A549 (cell line): ENCODE data around the gene NAXD. TPM values are rescaled to one million over a fixed set of nuclear protein-coding genes. Genes with fewer than 3 reads are reported as not detected.

ENCODE experiments used
- ATAC-seq, 2 experiments: fragments of 200-7000 bp in 1 of 2; fragments of >200 bp in 1 of 2; cut with Nextera tagmentation in 1 of 2; cut with Tn5 transposase in 1 of 2; 3 replicates each; pipeline versions ENCODE4 v1.8.0 to v1.9.1; 2018 to 2020; ENCODE audit warnings: mild to moderate bottlenecking in 1 of 2, moderate library complexity in 1 of 2
- CTCF ChIA-PET: fragments of 300-600 bp; sonication (Branson Sonifier 250); formaldehyde crosslinking; extraction: SDS; loops from one replicate; lab custom pipeline; 2021; ENCODE audit warnings: antibody characterized with exemption, inconsistent platforms; lab: Yijun Ruan, JAX
- POLR2A ChIA-PET: fragments of 350-600 bp; formaldehyde crosslinking; extraction: SDS; loops from one replicate; lab custom pipeline; 2021; ENCODE audit warnings: antibody characterized with exemption, inconsistent platforms; lab: Yijun Ruan, JAX
- DNase-seq, 2 experiments: peaks; one replicate each; pipeline versions ENCODE4 v3.0.0 to v3.0.0-alpha.2; 2011 to 2016; ENCODE audit warnings: low read depth in 1 of 2, low spot score in 1 of 2
- FAIRE-seq: peaks from 2 replicates; lab custom pipeline; 2011; peaks lifted over from hg19 to GRCh38; lab: Jason Lieb, UNC
- H3K27ac ChIP-seq, 2 experiments: fragments of >200 bp; sonication (Bioruptor Twin); formaldehyde crosslinking; 3 replicates each; pipeline ENCODE4 v1.5.1; 2016 to 2017
- H3K4me1 ChIP-seq: fragments of >200 bp; sonication (Bioruptor Twin); formaldehyde crosslinking; 3 replicates; pipeline ENCODE4 v1.6.1; 2016
- H3K4me2 ChIP-seq: fragments of >200 bp; sonication (Bioruptor Twin); formaldehyde crosslinking; 3 replicates; pipeline ENCODE4 v1.6.1; 2016
- H3K4me3 ChIP-seq: fragments of >200 bp; sonication (Bioruptor Twin); formaldehyde crosslinking; 3 replicates; pipeline ENCODE4 v1.5.1; 2016
- H3K9me3 ChIP-seq: fragments of >200 bp; sonication (Bioruptor Twin); formaldehyde crosslinking; 3 replicates; pipeline ENCODE4 v1.6.1; 2016
- BCL3 ChIP-seq: fragments of >200 bp; sonication (Bioruptor Twin); formaldehyde crosslinking; IDR thresholded peaks from 3 replicates; pipeline ENCODE4 v1.6.1; 2016
- CHD4 ChIP-seq: fragments of 200-600 bp; sonication (generic); IDR thresholded peaks from 2 replicates; pipeline ENCODE4 v1.6.1; 2016; ENCODE audit warnings: antibody characterized with exemption, mild to moderate bottlenecking, borderline replicate concordance
- EHMT2 ChIP-seq: fragments of 200-600 bp; sonication (generic); IDR thresholded peaks from 2 replicates; pipeline ENCODE4 v1.6.1; 2016; ENCODE audit warnings: antibody characterized with exemption, low read depth, mild to moderate bottlenecking, moderate library complexity
- EP300 ChIP-seq, 2 experiments: fragments of >200 bp; sonication (Bioruptor Twin); formaldehyde crosslinking; IDR thresholded peaks; 2 replicates in 1 of 2; 3 replicates in 1 of 2; pipeline ENCODE4 v1.6.1; 2016 to 2017
- FOSB ChIP-seq: fragments of 250-450 bp; sonication (Bioruptor Pico); IDR thresholded peaks from 2 replicates; pipeline ENCODE4 v1.5.0; 2020; ENCODE audit warnings: mild to moderate bottlenecking, moderate library complexity
- FOXS1 ChIP-seq: fragments of 250-450 bp; sonication (Bioruptor Pico); IDR thresholded peaks from 2 replicates; pipeline ENCODE4 v1.5.0; 2020; ENCODE audit warnings: mild to moderate bottlenecking, moderate library complexity
- GATA3 ChIP-seq: IDR thresholded peaks from 2 replicates; pipeline ENCODE4 v1.6.1; 2012; ENCODE audit warnings: borderline replicate concordance
- HEYL ChIP-seq: fragments of 250-450 bp; sonication (Bioruptor Pico); IDR thresholded peaks from 2 replicates; pipeline ENCODE4 v1.8.0; 2021; ENCODE audit warnings: mild to moderate bottlenecking, moderate library complexity
- HOXB5 ChIP-seq: fragments of 250-450 bp; sonication (Bioruptor Pico); IDR thresholded peaks from 2 replicates; pipeline ENCODE4 v1.5.0; 2020; ENCODE audit warnings: mild to moderate bottlenecking, moderate library complexity
- KDM5A ChIP-seq: fragments of 200-600 bp; sonication (generic); IDR thresholded peaks from 2 replicates; pipeline ENCODE4 v1.6.1; 2016; ENCODE audit warnings: antibody characterized with exemption, mild to moderate bottlenecking
- MAFK ChIP-seq: fragments of 450-650 bp; IDR thresholded peaks from 2 replicates; pipeline ENCODE4 v1.6.1; 2014; ENCODE audit not compliant: partially characterized antibody
- MAX ChIP-seq: IDR thresholded peaks from 2 replicates; pipeline ENCODE4 v1.6.1; 2012
- MYC ChIP-seq: IDR thresholded peaks from 2 replicates; pipeline ENCODE4 v1.6.1; 2012; ENCODE audit warnings: mild to moderate bottlenecking, inconsistent platforms, low read length, improper control_type of control experiment, borderline replicate concordance
- NPAS2 ChIP-seq: fragments of 250-450 bp; sonication (Bioruptor Pico); IDR thresholded peaks from 2 replicates; pipeline ENCODE4 v1.8.0; 2022; ENCODE audit warnings: mild to moderate bottlenecking, moderate library complexity, borderline replicate concordance
- NR3C1 ChIP-seq: fragments of >200 bp; sonication (Bioruptor Twin); formaldehyde crosslinking; IDR thresholded peaks from 3 replicates; pipeline ENCODE4 v1.6.1; 2017
- PHF8 ChIP-seq: fragments of 200-600 bp; sonication (generic); IDR thresholded peaks from 2 replicates; pipeline ENCODE4 v1.6.1; 2016; ENCODE audit warnings: low read depth, mild to moderate bottlenecking, antibody characterized with exemption, moderate library complexity, borderline replicate concordance
- POLR2AphosphoS2 ChIP-seq: conservative IDR thresholded peaks from 2 replicates; pipeline ENCODE4 v1.6.1; 2012; ENCODE audit warnings: low read length, improper control_type of control experiment, inconsistent platforms
- RCOR1 ChIP-seq: fragments of 150-350 bp; IDR thresholded peaks from 2 replicates; pipeline ENCODE4 v1.6.1; 2014; ENCODE audit warnings: antibody characterized with exemption, low read length, low read depth
- SREBF2 ChIP-seq: fragments of 450-650 bp; IDR thresholded peaks from 2 replicates; pipeline ENCODE4 v1.6.1; 2014; ENCODE audit warnings: mild to moderate bottlenecking, moderate library complexity
- ZNF302 ChIP-seq: fragments of 250-450 bp; sonication (Bioruptor Pico); IDR thresholded peaks from 2 replicates; pipeline ENCODE4 v1.9.0; 2021; ENCODE audit warnings: inconsistent platforms, mild to moderate bottlenecking, moderate library complexity
- ZSCAN20 ChIP-seq: fragments of 250-450 bp; sonication (Bioruptor Pico); IDR thresholded peaks from 2 replicates; pipeline ENCODE4 v1.8.0; 2022; ENCODE audit warnings: mild to moderate bottlenecking, moderate library complexity
- WGBS: methylation state at CpG from one replicate; pipeline ENCODE4 v1.1.6; 2017; ENCODE audit errors: missing lambda C conversion rate; 5-methylcytosine and 5-hydroxymethylcytosine counted together
- polyA plus RNA-seq, 4 experiments: library from polyadenylated mRNA; depleted of rRNA in 3 of 4; stranded (reverse); fragments of >200 nt; fragmentation: RNase III in 1 of 4; extraction: RNeasy Plus Mini Kit Qiagen cat#74134 plus additional on column Dnase treatment in 1 of 4; gene quantifications; 2 replicates in 3 of 4; 3 replicates in 1 of 4; pipeline ENCODE4 v1.2.3, GENCODE V29; 2011 to 2017
- TF ChIP-seq, protein P1 (sequence below): fragments of 450-650 bp; IDR thresholded peaks from 2 replicates; pipeline ENCODE4 v1.6.1; 2014; ENCODE audit warnings: antibody characterized with exemption

NAXD gene
- polyA plus RNA-seq, 2 of the 4 experiments (the other 2 are of a cell fraction), result 14.2 to 19.0 TPM

GRCh38 chr13:110683921-110684320, 68.6 kb downstream of the NAXD start (continued):
- TF ChIP-seq KDM5A (no peak), ZNF302 (no peak), MAX (no peak), HEYL (CRISPR knock-in tag) (no peak)
- TF ChIP-seq, protein P1, sequence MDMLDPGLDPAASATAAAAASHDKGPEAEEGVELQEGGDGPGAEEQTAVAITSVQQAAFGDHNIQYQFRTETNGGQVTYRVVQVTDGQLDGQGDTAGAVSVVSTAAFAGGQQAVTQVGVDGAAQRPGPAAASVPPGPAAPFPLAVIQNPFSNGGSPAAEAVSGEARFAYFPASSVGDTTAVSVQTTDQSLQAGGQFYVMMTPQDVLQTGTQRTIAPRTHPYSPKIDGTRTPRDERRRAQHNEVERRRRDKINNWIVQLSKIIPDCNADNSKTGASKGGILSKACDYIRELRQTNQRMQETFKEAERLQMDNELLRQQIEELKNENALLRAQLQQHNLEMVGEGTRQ, result no peak
- TF ChIP-seq, all 56 proteins: peak for 0

- FAIRE-seq (no peak), DNase-seq (no peak), ATAC-seq (no peak)
- 87% methylated on average over 7 of the region's 8 CpGs for WGBS
- TF ChIP-seq FOSB (CRISPR knock-in tag) (no peak), KDM5A (no peak)
- H3K4me2 ChIP-seq, result no peak overlapping the region
- H3K27ac ChIP-seq, result no peak overlapping the region
- no peaks in the 10 kb centered on the region for H3K4me1 ChIP-seq
- no peaks in the 10 kb centered on the region for H3K9me3 ChIP-seq
- no peak overlapping the region for H3K4me3 ChIP-seq
- POLR2A ChIA-PET, result interaction anchor here (0.5 kb wide), 1 partner anchor 45 kb away, joined by 4 read pairs; no protein-coding TSS in a partner anchor
- CTCF ChIA-PET, result interaction anchor here (1.8 to 1.9 kb wide), 2 partner anchors 8 to 23 kb away, joined by 4 to 10 read pairs; no protein-coding TSS in a partner anchor
Observed at GRCh38 chr13:110684388-110685056, 69.2 kb downstream of the NAXD start.

GRCh38 chr13:110685305-110686020, 70.1 kb downstream of the NAXD start:
- CTCF ChIA-PET, result no interaction called here
- ATAC-seq, result no peak
- TF ChIP-seq MAFK, result no peak
- no peak for TF ChIP-seq MYC
- no peak for TF ChIP-seq ZNF302
- no peak for TF ChIP-seq ZSCAN20 (CRISPR knock-in tag)
- no peak for TF ChIP-seq CHD4
- TF ChIP-seq PHF8, result no peak
- no peak for TF ChIP-seq HOXB5 (CRISPR knock-in tag)
- no peak for TF ChIP-seq SREBF2
- TF ChIP-seq EP300 (IDR thresholded peaks at IDR 0.05), result no peak
- TF ChIP-seq BCL3, result no peak
- TF ChIP-seq EHMT2, result no peak
- no peak for TF ChIP-seq RCOR1
- TF ChIP-seq NPAS2 (CRISPR knock-in tag), result no peak
- no peak for TF ChIP-seq GATA3
- no peak for TF ChIP-seq NR3C1
- no peak for TF ChIP-seq FOXS1 (CRISPR knock-in tag)
- no peak for TF ChIP-seq POLR2AphosphoS2

More at GRCh38 chr13:110685305-110686020, 70.1 kb downstream of the NAXD start:
- Histone ChIP-seq H3K27ac (no peak overlapping the region), H3K4me2 (no peak overlapping the region), H3K4me3 (no peak overlapping the region), H3K4me1 (no peaks in the 10 kb centered on the region), H3K9me3 (no peaks in the 10 kb centered on the region)
- DNase-seq (no peak), FAIRE-seq (no peak)
- WGBS, result 91% methylated on average over 11 of the region's 11 CpGs
- POLR2A ChIA-PET, result no interaction called here
